ENCODE results near the gene ACAD11.

The ACAD11 gene

DNA sequence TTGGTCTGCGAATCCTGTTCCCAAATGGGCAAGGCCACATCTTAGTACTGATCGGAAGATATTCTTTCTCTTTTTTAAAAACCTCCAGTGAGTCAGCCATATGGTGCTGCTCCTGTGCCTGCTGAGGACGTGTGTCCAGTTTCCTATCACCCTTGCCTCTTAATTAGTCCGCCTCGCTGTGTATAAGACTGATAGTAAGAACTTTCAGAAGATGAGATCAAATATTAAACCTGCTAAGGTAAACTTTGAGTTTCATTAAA, 1.1 kb upstream of the ACAD11 start:
- Histone ChIP-seq H3K27me3 (ENCODE audit: insufficient read depth, insufficient read length) (no peaks in the 10 kb centered on the region), H3K9me3 (ENCODE audit: insufficient read depth, low read length) (no peaks in the 10 kb centered on the region), H3K4me1 (ENCODE audit: insufficient read depth, insufficient read length) (no peaks in the 10 kb centered on the region), H3K9ac (ENCODE audit: insufficient read length, low read depth) (peak overlapping the region; percentile 90), H3K36me3 (ENCODE audit: insufficient read depth, insufficient read length, low read length) (peaks cover 11% of the 10 kb centered on the region), H3K4me3 (ENCODE audit: insufficient read length, low read depth) (peak overlapping the region; percentile 83)
- no peak for DNase-seq (ENCODE audit: low read depth, low spot score)
- TF ChIP-seq SUZ12 (IDR thresholded peaks at IDR 0.05; ENCODE audit: extremely low read depth, insufficient read depth, insufficient read length), result no peak
- TF ChIP-seq YY1 (IDR thresholded peaks at IDR 0.05; ENCODE audit: insufficient read depth, insufficient read length), result no peak
- no peak for TF ChIP-seq ZNF274 (IDR thresholded peaks at IDR 0.05; ENCODE audit: low read depth, low read length)

DNA sequence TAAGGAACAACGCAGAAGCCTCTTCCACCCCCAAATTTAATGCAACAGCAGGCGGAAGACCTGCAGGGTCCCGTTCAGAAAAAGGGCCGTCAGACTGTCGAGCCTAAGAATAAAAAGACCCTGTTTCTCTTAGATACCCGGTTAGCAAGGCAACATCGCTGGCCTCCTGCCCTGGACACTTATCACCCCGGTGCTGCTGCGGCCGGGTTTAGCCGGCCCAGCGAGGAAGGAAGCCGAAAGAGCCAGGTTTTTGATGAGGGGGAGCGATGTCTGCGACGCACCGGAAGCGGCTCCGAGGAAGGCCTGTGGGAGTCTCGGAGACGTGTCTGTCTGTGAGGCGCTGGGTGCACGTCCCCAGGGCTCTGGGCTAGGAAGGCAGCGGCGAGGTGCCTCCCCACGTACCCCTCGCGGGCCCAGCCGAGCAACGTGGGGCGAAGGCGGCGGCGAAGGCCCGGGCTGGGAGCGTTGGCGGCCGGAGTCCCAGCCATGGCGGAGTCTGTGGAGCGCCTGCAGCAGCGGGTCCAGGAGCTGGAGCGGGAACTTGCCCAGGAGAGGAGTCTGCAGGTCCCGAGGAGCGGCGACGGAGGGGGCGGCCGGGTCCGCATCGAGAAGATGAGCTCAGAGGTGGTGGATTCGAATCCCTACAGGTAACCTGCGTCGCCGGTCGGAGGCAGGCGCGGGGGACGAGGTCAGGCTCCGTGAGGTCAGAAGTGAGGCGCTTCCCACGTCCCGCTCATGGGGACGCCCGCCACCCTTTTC, 622 bp upstream of the ACAD11 start, which contains the start of gene UBA5:
TSS of gene UBA5 (plus strand) at position 278 of the 759 bp plus-strand sequence. CDS start at position 487, 209 bp downstream.
- Histone ChIP-seq H3K4me3 (ENCODE audit: insufficient read length, low read depth) (peak within 1 kb of the TSS; percentile 83), H3K36me3 (ENCODE audit: insufficient read depth, insufficient read length, low read length) (peaks cover 11% of the 10 kb centered on the region), H3K9ac (ENCODE audit: insufficient read length, low read depth) (peak within 1 kb of the TSS; percentile 90), H3K4me1 (ENCODE audit: insufficient read depth, insufficient read length) (no peaks in the 10 kb centered on the region), H3K9me3 (ENCODE audit: insufficient read depth, low read length) (no peaks in the 10 kb centered on the region), H3K27me3 (ENCODE audit: insufficient read depth, insufficient read length) (no peaks in the 10 kb centered on the region)
- peak; percentile 33 for DNase-seq (ENCODE audit: low read depth, low spot score)
- TF ChIP-seq SUZ12 (IDR thresholded peaks at IDR 0.05; ENCODE audit: extremely low read depth, insufficient read depth, insufficient read length) (no peak), YY1 (IDR thresholded peaks at IDR 0.05; ENCODE audit: insufficient read depth, insufficient read length) (no peak)

DNA sequence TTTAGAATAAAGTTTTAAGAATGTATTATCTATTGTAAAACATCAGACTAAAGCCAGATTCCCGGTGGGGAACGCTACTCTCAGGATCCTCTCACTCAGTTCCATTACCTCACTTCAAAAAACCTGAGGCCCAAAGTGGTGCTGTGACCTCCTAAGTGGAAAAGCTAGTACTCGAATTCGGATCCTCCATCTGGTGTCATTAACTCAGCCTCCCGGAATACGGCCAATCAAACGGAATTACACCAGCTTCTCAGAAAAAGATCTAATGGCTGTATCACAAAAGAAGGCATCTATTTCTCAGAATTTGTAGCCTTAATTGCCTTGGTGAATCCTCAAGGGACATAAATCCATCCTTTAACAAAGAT, 627 bp downstream of the ACAD11 start:
- no peak overlapping the region for H3K9ac ChIP-seq (ENCODE audit: insufficient read length, low read depth)
- H3K9me3 ChIP-seq (ENCODE audit: insufficient read depth, low read length), result no peaks in the 10 kb centered on the region
- H3K4me3 ChIP-seq (ENCODE audit: insufficient read length, low read depth), result peak overlapping the region; percentile 83
- no peak for TF ChIP-seq YY1 (IDR thresholded peaks at IDR 0.05; ENCODE audit: insufficient read depth, insufficient read length)
- TF ChIP-seq SUZ12 (IDR thresholded peaks at IDR 0.05; ENCODE audit: extremely low read depth, insufficient read depth, insufficient read length), result no peak
- TF ChIP-seq ZNF274 (IDR thresholded peaks at IDR 0.05; ENCODE audit: low read depth, low read length), result no peak
- no peaks in the 10 kb centered on the region for H3K4me1 ChIP-seq (ENCODE audit: insufficient read depth, insufficient read length)
- no peaks in the 10 kb centered on the region for H3K27me3 ChIP-seq (ENCODE audit: insufficient read depth, insufficient read length)
- no peak for DNase-seq (ENCODE audit: low read depth, low spot score)
- H3K36me3 ChIP-seq (ENCODE audit: insufficient read depth, insufficient read length, low read length), result peaks cover 13% of the 10 kb centered on the region

DNA sequence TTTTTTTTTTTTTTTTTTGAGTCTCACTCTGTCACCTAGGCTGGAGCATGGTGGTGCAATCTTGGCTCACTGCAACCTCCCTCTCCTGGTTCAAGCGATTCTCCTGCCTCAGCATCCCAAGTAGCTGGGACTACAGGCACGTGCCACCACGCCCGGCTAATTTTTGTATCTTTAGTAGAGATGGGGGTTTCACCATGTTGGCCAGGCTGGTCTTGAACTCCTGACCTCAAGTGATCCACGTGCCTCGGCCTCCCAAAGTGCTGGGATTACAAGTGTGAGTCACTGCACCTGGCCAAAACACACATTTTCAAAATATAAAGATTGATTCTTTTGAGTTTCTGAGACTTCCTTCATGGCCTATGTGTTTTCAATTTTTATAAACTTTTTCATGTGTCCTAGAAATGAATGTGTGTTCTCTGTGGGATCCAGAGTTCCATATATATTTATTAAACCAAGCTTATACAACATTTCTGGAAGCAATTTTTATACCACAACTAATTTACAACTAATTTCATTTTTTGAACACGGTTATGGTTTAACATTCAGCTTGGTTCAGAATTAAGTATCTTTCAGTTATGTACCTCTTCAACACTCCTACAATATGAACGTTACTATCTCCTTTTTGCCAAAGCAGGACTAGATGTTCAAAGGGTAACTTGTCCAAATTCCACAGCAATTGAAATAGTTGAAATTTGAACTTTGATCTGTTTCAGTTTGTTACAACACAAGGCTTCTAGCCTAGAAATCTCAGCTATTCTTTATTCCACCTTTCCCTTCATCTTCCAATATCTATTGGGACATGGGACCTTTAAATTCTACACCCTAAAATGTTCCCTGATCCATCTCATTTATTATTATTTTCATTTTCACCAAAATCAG, 1.5 kb downstream of the ACAD11 start:
- Histone ChIP-seq H3K4me1 (ENCODE audit: insufficient read depth, insufficient read length) (no peaks in the 10 kb centered on the region), H3K9me3 (ENCODE audit: insufficient read depth, low read length) (no peaks in the 10 kb centered on the region), H3K27me3 (ENCODE audit: insufficient read depth, insufficient read length) (no peaks in the 10 kb centered on the region), H3K36me3 (ENCODE audit: insufficient read depth, insufficient read length, low read length) (peaks cover 5% of the 10 kb centered on the region), H3K9ac (ENCODE audit: insufficient read length, low read depth) (no peak overlapping the region), H3K4me3 (ENCODE audit: insufficient read length, low read depth) (no peak overlapping the region)
- DNase-seq (ENCODE audit: low read depth, low spot score), result no peak
- TF ChIP-seq YY1 (IDR thresholded peaks at IDR 0.05; ENCODE audit: insufficient read depth, insufficient read length) (no peak), ZNF274 (IDR thresholded peaks at IDR 0.05; ENCODE audit: low read depth, low read length) (no peak), SUZ12 (IDR thresholded peaks at IDR 0.05; ENCODE audit: extremely low read depth, insufficient read depth, insufficient read length) (no peak)

DNA sequence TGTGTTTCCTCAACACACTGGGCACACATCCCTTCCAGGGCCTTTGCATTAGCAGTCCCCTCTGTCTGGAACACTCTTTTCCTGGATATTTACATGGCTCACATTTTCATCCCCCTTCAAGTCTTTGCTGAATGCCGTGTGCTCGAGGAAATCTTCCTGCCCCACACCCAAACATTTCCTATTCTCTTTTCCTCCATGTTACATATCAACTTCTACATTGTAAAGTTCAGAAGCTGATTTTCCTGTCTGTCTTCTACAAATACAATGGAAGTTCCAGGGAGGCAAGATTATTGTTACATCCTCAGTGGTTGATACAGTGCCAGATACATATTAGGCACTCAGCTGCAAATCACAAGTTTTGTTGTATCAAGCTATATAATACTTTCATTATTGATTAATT, 4.1 kb downstream of the ACAD11 start:
- Histone ChIP-seq H3K9me3 (ENCODE audit: insufficient read depth, low read length) (no peaks in the 10 kb centered on the region), H3K4me3 (ENCODE audit: insufficient read length, low read depth) (no peak overlapping the region), H3K4me1 (ENCODE audit: insufficient read depth, insufficient read length) (no peaks in the 10 kb centered on the region), H3K9ac (ENCODE audit: insufficient read length, low read depth) (no peak overlapping the region), H3K27me3 (ENCODE audit: insufficient read depth, insufficient read length) (no peaks in the 10 kb centered on the region), H3K36me3 (ENCODE audit: insufficient read depth, insufficient read length, low read length) (peaks cover 4% of the 10 kb centered on the region)
- no peak for TF ChIP-seq SUZ12 (IDR thresholded peaks at IDR 0.05; ENCODE audit: extremely low read depth, insufficient read depth, insufficient read length)
- no peak for TF ChIP-seq ZNF274 (IDR thresholded peaks at IDR 0.05; ENCODE audit: low read depth, low read length)
- TF ChIP-seq YY1 (IDR thresholded peaks at IDR 0.05; ENCODE audit: insufficient read depth, insufficient read length), result no peak
- DNase-seq (ENCODE audit: low read depth, low spot score), result no peak

DNA sequence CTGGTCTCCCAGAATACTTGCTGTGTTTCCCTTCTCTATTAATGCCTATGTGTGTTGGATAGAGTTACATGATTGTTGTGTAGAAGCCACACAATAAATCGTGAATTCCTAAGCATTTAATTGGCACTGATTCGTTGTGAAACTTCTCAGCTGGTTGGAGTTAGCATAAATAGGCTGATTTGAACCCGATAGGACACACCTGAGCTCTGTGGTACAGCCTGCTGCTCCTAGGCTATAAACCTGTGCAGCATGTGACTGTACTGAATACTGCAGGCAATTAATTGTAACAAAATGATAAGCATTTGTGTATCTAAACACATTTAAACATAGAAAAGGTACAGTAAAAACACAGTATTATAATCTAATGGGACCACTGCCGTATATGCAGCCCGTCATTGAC, 4.9 kb downstream of the ACAD11 start:
- Histone ChIP-seq H3K27me3 (ENCODE audit: insufficient read depth, insufficient read length) (no peaks in the 10 kb centered on the region), H3K9me3 (ENCODE audit: insufficient read depth, low read length) (no peaks in the 10 kb centered on the region), H3K4me1 (ENCODE audit: insufficient read depth, insufficient read length) (no peaks in the 10 kb centered on the region), H3K36me3 (ENCODE audit: insufficient read depth, insufficient read length, low read length) (peaks cover 4% of the 10 kb centered on the region), H3K9ac (ENCODE audit: insufficient read length, low read depth) (no peak overlapping the region), H3K4me3 (ENCODE audit: insufficient read length, low read depth) (no peak overlapping the region)
- TF ChIP-seq ZNF274 (IDR thresholded peaks at IDR 0.05; ENCODE audit: low read depth, low read length) (no peak), YY1 (IDR thresholded peaks at IDR 0.05; ENCODE audit: insufficient read depth, insufficient read length) (no peak), SUZ12 (IDR thresholded peaks at IDR 0.05; ENCODE audit: extremely low read depth, insufficient read depth, insufficient read length) (no peak)
- DNase-seq (ENCODE audit: low read depth, low spot score), result no peak

DNA sequence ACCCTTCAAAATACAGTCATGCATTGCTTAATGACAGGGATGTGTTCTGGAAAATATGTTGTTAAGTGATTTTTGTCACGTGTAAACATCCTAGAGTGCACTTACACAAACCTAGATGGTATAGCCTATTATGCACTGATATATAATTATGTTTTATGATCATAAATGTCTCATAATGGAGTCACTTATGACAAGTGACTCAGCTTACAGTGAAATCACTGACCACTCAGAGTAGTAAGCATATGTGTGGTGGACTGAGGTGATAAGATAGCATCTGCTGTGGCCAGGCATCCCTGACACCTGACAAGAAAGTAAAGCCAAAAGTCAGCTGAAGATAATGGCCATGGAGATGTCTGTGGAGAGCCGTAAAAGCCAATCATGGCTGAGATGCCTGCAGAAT, 5.4 kb downstream of the ACAD11 start:
- H3K4me3 ChIP-seq (ENCODE audit: insufficient read length, low read depth), result no peak overlapping the region
- no peaks in the 10 kb centered on the region for H3K9me3 ChIP-seq (ENCODE audit: insufficient read depth, low read length)
- no peak for DNase-seq (ENCODE audit: low read depth, low spot score)
- peaks cover 4% of the 10 kb centered on the region for H3K36me3 ChIP-seq (ENCODE audit: insufficient read depth, insufficient read length, low read length)
- H3K4me1 ChIP-seq (ENCODE audit: insufficient read depth, insufficient read length), result no peaks in the 10 kb centered on the region
- no peaks in the 10 kb centered on the region for H3K27me3 ChIP-seq (ENCODE audit: insufficient read depth, insufficient read length)
- no peak for TF ChIP-seq ZNF274 (IDR thresholded peaks at IDR 0.05; ENCODE audit: low read depth, low read length)
- no peak for TF ChIP-seq YY1 (IDR thresholded peaks at IDR 0.05; ENCODE audit: insufficient read depth, insufficient read length)
- no peak for TF ChIP-seq SUZ12 (IDR thresholded peaks at IDR 0.05; ENCODE audit: extremely low read depth, insufficient read depth, insufficient read length)
- no peak overlapping the region for H3K9ac ChIP-seq (ENCODE audit: insufficient read length, low read depth)

All from NT2/D1 (cell line).